HepG2 (cell line): ENCODE measurements around the gene ADSS1.

Source experiments
- CHD2 ChIP-seq: IDR thresholded peaks from 2 replicates; pipeline ENCODE4 v1.6.1; 2011; ENCODE audit warnings: low read depth, low read length, improper control_type of control experiment
- ELF1 ChIP-seq: sonication (generic); formaldehyde crosslinking; IDR thresholded peaks from 2 replicates; pipeline ENCODE4 v1.4.0; 2020; ENCODE audit warnings: missing genetic modification reagents
- MAFF ChIP-seq: IDR thresholded peaks from 2 replicates; pipeline ENCODE4 v1.6.1; 2011; ENCODE audit warnings: low read depth, low read length, improper control_type of control experiment
- NR2C2 ChIP-seq: sonication (generic); formaldehyde crosslinking; IDR thresholded peaks from 2 replicates; pipeline ENCODE4 v1.4.0; 2020; ENCODE audit warnings: missing genetic modification reagents, mild to moderate bottlenecking, moderate library complexity, borderline replicate concordance
- PRMT3 ChIP-seq: sonication (generic); formaldehyde crosslinking; IDR thresholded peaks from 2 replicates; pipeline ENCODE4 v1.8.1; 2022; ENCODE audit warnings: low read depth, mild to moderate bottlenecking, moderate library complexity, missing genetic modification reagents, borderline replicate concordance
- ZC3H4 ChIP-seq: sonication (generic); formaldehyde crosslinking; IDR thresholded peaks from 2 replicates; pipeline ENCODE4 v1.4.0; 2020; ENCODE audit warnings: missing genetic modification reagents, borderline replicate concordance
- ZFX ChIP-seq: sonication (generic); formaldehyde crosslinking; IDR thresholded peaks from 2 replicates; pipeline ENCODE4 v1.4.0; 2020; ENCODE audit warnings: mild to moderate bottlenecking, low read depth, missing genetic modification reagents, moderate library complexity
- ZNF17 ChIP-seq: sonication (generic); formaldehyde crosslinking; IDR thresholded peaks from 2 replicates; pipeline ENCODE4 v1.5.0; 2020; ENCODE audit warnings: mild to moderate bottlenecking, missing genetic modification reagents
- ZSCAN20 ChIP-seq: sonication (generic); formaldehyde crosslinking; IDR thresholded peaks from 2 replicates; pipeline ENCODE4 v1.4.0; 2020; ENCODE audit warnings: missing genetic modification reagents, mild to moderate bottlenecking, borderline replicate concordance
- TF ChIP-seq, protein P1 (sequence below): sonication (generic); formaldehyde crosslinking; IDR thresholded peaks from 2 replicates; pipeline ENCODE4 v1.5.0; 2020; ENCODE audit warnings: mild to moderate bottlenecking, missing genetic modification reagents, moderate library complexity

DNA sequence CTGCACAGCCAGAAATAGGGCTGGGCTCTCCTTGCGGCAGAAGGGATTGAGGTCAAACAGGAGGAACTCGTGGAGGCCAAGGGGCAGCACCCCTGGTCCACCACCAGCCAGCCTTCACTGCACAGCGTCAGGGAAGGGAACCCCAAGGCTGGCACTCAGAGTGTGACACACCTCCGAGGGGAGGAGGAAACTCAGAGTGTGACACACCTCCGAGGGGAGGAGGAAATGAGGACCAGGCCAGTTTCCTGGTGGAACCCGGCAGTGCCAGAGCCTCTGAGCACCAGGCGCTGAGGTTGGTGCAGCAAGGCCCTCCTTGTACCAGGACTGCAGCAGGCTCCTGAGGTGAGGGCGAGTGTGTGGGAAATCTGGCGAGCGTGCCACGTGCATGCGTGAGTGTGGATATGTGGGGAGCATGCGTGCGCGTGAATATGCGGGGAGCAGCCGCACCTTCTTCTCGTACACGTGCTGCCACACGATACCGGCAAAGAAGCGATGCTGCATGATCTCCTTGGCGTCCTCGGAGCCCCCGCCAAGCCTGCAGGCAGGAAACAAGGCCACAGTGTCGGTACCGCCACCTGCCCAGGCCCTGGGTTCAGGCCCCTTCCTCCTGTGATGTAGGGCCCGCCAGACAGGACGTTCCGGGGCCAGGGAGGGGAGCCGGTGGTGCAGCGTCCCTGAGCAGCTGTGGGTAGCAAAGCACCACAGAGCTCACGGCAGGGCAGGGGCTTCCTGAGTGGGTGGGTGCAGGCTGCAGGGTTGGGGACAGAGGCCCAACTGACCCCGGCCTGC lies 48.1 kb downstream of the ADSS1 start:
- no peak for TF ChIP-seq ZC3H4 (CRISPR knock-in tag)
- no peak for TF ChIP-seq ZFX (CRISPR knock-in tag)
- no peak for TF ChIP-seq ZSCAN20 (CRISPR knock-in tag)
- no peak for TF ChIP-seq MAFF
- no peak for TF ChIP-seq ZNF17 (CRISPR knock-in tag)
- TF ChIP-seq, protein P1, sequence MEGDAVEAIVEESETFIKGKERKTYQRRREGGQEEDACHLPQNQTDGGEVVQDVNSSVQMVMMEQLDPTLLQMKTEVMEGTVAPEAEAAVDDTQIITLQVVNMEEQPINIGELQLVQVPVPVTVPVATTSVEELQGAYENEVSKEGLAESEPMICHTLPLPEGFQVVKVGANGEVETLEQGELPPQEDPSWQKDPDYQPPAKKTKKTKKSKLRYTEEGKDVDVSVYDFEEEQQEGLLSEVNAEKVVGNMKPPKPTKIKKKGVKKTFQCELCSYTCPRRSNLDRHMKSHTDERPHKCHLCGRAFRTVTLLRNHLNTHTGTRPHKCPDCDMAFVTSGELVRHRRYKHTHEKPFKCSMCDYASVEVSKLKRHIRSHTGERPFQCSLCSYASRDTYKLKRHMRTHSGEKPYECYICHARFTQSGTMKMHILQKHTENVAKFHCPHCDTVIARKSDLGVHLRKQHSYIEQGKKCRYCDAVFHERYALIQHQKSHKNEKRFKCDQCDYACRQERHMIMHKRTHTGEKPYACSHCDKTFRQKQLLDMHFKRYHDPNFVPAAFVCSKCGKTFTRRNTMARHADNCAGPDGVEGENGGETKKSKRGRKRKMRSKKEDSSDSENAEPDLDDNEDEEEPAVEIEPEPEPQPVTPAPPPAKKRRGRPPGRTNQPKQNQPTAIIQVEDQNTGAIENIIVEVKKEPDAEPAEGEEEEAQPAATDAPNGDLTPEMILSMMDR (CRISPR knock-in tag) = no peak
- TF ChIP-seq ELF1 = no peak
- no peak for TF ChIP-seq NR2C2 (CRISPR knock-in tag)
- TF ChIP-seq CHD2 = no peak
- TF ChIP-seq PRMT3 (CRISPR knock-in tag) = no peak
